ENCODE data around the gene PGP. TPM values are rescaled to one million over a fixed set of nuclear protein-coding genes. Genes with fewer than 3 reads are reported as not detected.

Gene PGP
- total RNA-seq, 2 experiments from 2014 or later = 19.4 to 22.9 TPM

GRCh38 chr16:2199621-2200139 is 15.0 kb downstream of the PGP start:
- H3K4me1 Mint-ChIP-seq = peaks cover 13% of the 10 kb centered on the region
- H3K9me3 Mint-ChIP-seq = no peaks in the 10 kb centered on the region
- peaks cover 36% of the 10 kb centered on the region for H3K27me3 Mint-ChIP-seq
- CTCF ChIA-PET = interaction anchor here (0.8 kb wide), 1 partner anchor 23 kb away, joined by 3 read pairs; the partner anchor contains the start of gene E4F1
- H3K27ac Mint-ChIP-seq = no peak overlapping the region
- H3K4me3 Mint-ChIP-seq = no peak overlapping the region
- DNase-seq = no peak
- POLR2A ChIA-PET = no interaction called here
- no peaks in the 10 kb centered on the region for H3K36me3 Mint-ChIP-seq (ENCODE audit: low read depth)

GRCh38 chr16:2199095-2199494 is 15.5 kb downstream of the PGP start:
- Mint-ChIP-seq H3K9me3 (no peaks in the 10 kb centered on the region), H3K4me1 (peaks cover 9% of the 10 kb centered on the region), H3K4me3 (no peak overlapping the region), H3K36me3 (ENCODE audit: low read depth) (no peaks in the 10 kb centered on the region), H3K27ac (no peak overlapping the region), H3K27me3 (peaks cover 42% of the 10 kb centered on the region)
- ChIA-PET CTCF (no interaction called here), POLR2A (no interaction called here)
- no peak for DNase-seq

GRCh38 chr16:2198283-2198682 is 16.4 kb downstream of the PGP start:
- H3K27ac Mint-ChIP-seq = no peak overlapping the region
- peaks cover 43% of the 10 kb centered on the region for H3K27me3 Mint-ChIP-seq
- no peaks in the 10 kb centered on the region for H3K36me3 Mint-ChIP-seq (ENCODE audit: low read depth)
- POLR2A ChIA-PET = no interaction called here
- no peak overlapping the region for H3K4me3 Mint-ChIP-seq
- H3K4me1 Mint-ChIP-seq = peaks cover 4% of the 10 kb centered on the region
- CTCF ChIA-PET = no interaction called here
- no peaks in the 10 kb centered on the region for H3K9me3 Mint-ChIP-seq
- DNase-seq = no peak

GRCh38 chr16:2197765-2198164 is 16.9 kb downstream of the PGP start:
- DNase-seq = no peak
- POLR2A ChIA-PET = no interaction called here

GRCh38 chr16:2196981-2197511 is 17.6 kb downstream of the PGP start:
- no peak for DNase-seq
- ChIA-PET POLR2A (no interaction called here), CTCF (interaction anchor here (1.0 kb wide), 1 partner anchor 39 kb away, joined by 3 read pairs; no protein-coding TSS in a partner anchor)
- no peak overlapping the region for H3K27ac Mint-ChIP-seq
- H3K27me3 Mint-ChIP-seq = peaks cover 42% of the 10 kb centered on the region
- H3K4me1 Mint-ChIP-seq = peaks cover 4% of the 10 kb centered on the region
- H3K36me3 Mint-ChIP-seq (ENCODE audit: low read depth) = no peaks in the 10 kb centered on the region
- H3K9me3 Mint-ChIP-seq = no peaks in the 10 kb centered on the region
- peak overlapping the region; percentile 44 for H3K4me3 Mint-ChIP-seq

More at GRCh38 chr16:2197765-2198164, 16.9 kb downstream of the PGP start:
- Mint-ChIP-seq H3K27ac (no peak overlapping the region), H3K36me3 (ENCODE audit: low read depth) (no peaks in the 10 kb centered on the region), H3K9me3 (no peaks in the 10 kb centered on the region), H3K4me3 (no peak overlapping the region), H3K27me3 (peaks cover 43% of the 10 kb centered on the region), H3K4me1 (peaks cover 4% of the 10 kb centered on the region)
- CTCF ChIA-PET = interaction anchor here (1.0 kb wide), 1 partner anchor 40 kb away, joined by 3 read pairs; no protein-coding TSS in a partner anchor

GRCh38 chr16:2196162-2196980 is 18.3 kb downstream of the PGP start, which contains the start of gene CASKIN1:
TSS of gene CASKIN1 (minus strand) at chr16:2196605. CDS start at chr16:2196432, 173 bp downstream.
- H3K36me3 Mint-ChIP-seq (ENCODE audit: low read depth) = no peaks in the 10 kb centered on the region
- peaks cover 40% of the 10 kb centered on the region for H3K27me3 Mint-ChIP-seq
- CTCF ChIA-PET = no interaction called here
- POLR2A ChIA-PET = no interaction called here
- no peaks in the 10 kb centered on the region for H3K9me3 Mint-ChIP-seq
- H3K4me1 Mint-ChIP-seq = peaks cover 4% of the 10 kb centered on the region
- H3K4me3 Mint-ChIP-seq = peak within 1 kb of the TSS; percentile 44
- no peak for DNase-seq
- H3K27ac Mint-ChIP-seq = no peak within 1 kb of the TSS

- peaks cover 4% of the 10 kb centered on the region for H3K4me1 Mint-ChIP-seq
- no peaks in the 10 kb centered on the region for H3K9me3 Mint-ChIP-seq
- H3K27ac Mint-ChIP-seq = no peak overlapping the region
- POLR2A ChIA-PET = no interaction called here
- no peak for DNase-seq
- no peak overlapping the region for H3K4me3 Mint-ChIP-seq
- H3K27me3 Mint-ChIP-seq = peaks cover 40% of the 10 kb centered on the region
- CTCF ChIA-PET = interaction anchor here (1.0 to 2.0 kb wide), 9 partner anchors 10 to 293 kb away, joined by 3 to 9 read pairs (median 4); partner anchors contain the start of genes CCNF, ECI1 and TRAF7
- no peaks in the 10 kb centered on the region for H3K36me3 Mint-ChIP-seq (ENCODE audit: low read depth)
These were observed 19.1 kb downstream of the PGP start for GRCh38 chr16:2195322-2196161.

GRCh38 chr16:2194852-2195321 is 19.8 kb downstream of the PGP start:
- H3K9me3 Mint-ChIP-seq = no peaks in the 10 kb centered on the region
- no peaks in the 10 kb centered on the region for H3K36me3 Mint-ChIP-seq (ENCODE audit: low read depth)
- peak; percentile 60 for DNase-seq
- POLR2A ChIA-PET = no interaction called here
- peaks cover 37% of the 10 kb centered on the region for H3K27me3 Mint-ChIP-seq
- no peak overlapping the region for H3K27ac Mint-ChIP-seq
- CTCF ChIA-PET = interaction anchor here (1.0 to 2.0 kb wide), 10 partner anchors 8 to 293 kb away, joined by 3 to 9 read pairs (median 4); partner anchors contain the start of genes CCNF, ECI1 and TRAF7
- peaks cover 4% of the 10 kb centered on the region for H3K4me1 Mint-ChIP-seq
- peak overlapping the region; percentile 37 for H3K4me3 Mint-ChIP-seq

GRCh38 chr16:2194166-2194834 is 20.3 kb downstream of the PGP start:
- Mint-ChIP-seq H3K4me1 (peaks cover 4% of the 10 kb centered on the region), H3K27ac (no peak overlapping the region), H3K4me3 (no peak overlapping the region), H3K9me3 (no peaks in the 10 kb centered on the region), H3K36me3 (ENCODE audit: low read depth) (no peaks in the 10 kb centered on the region), H3K27me3 (peaks cover 36% of the 10 kb centered on the region)
- peak; percentile 31 for DNase-seq
- POLR2A ChIA-PET = no interaction called here
- CTCF ChIA-PET = interaction anchor here (1.0 to 2.0 kb wide), 10 partner anchors 9 to 294 kb away, joined by 3 to 9 read pairs (median 4); partner anchors contain the start of genes CCNF, ECI1 and TRAF7

- Mint-ChIP-seq H3K27me3 (peaks cover 17% of the 10 kb centered on the region), H3K27ac (no peak overlapping the region), H3K9me3 (no peaks in the 10 kb centered on the region), H3K4me1 (peaks cover 4% of the 10 kb centered on the region), H3K36me3 (ENCODE audit: low read depth) (no peaks in the 10 kb centered on the region), H3K4me3 (no peak overlapping the region)
- CTCF ChIA-PET = interaction anchor here (0.8 kb wide), 1 partner anchor 11 kb away, joined by 3 read pairs; no protein-coding TSS in a partner anchor
- POLR2A ChIA-PET = no interaction called here
- DNase-seq = no peak
These were observed 23.3 kb downstream of the PGP start for GRCh38 chr16:2191446-2191706.

- CTCF ChIA-PET = interaction anchor here (0.8 kb wide), 1 partner anchor 12 kb away, joined by 3 read pairs; no protein-coding TSS in a partner anchor
- Mint-ChIP-seq H3K4me3 (no peak overlapping the region), H3K4me1 (peaks cover 4% of the 10 kb centered on the region), H3K27ac (no peak overlapping the region), H3K27me3 (peaks cover 17% of the 10 kb centered on the region), H3K36me3 (ENCODE audit: low read depth) (no peaks in the 10 kb centered on the region), H3K9me3 (no peaks in the 10 kb centered on the region)
- DNase-seq = no peak
- POLR2A ChIA-PET = no interaction called here
These were observed 23.8 kb downstream of the PGP start for GRCh38 chr16:2190659-2191445.
